A673 (cell line): Measurements from ENCODE around the gene THAP4. TPM values are rescaled to one million over a fixed set of nuclear protein-coding genes. Genes with fewer than 3 reads are reported as not detected.

Experiments used
- BruUV-seq: library from RNA; stranded (reverse); fragments of 400-500 nt; replicated peaks from 2 replicates; lab custom pipeline; 2021; lab: Mats Ljungman, UMichigan
- CTCF ChIA-PET: fragments of 300-600 bp; sonication (Branson Sonifier 250); formaldehyde crosslinking; loops from one replicate; lab custom pipeline; 2022; ENCODE audit warnings: antibody characterized with exemption; lab: Charles Lee
- POLR2A ChIA-PET: fragments of 300-600 bp; sonication (Branson Sonifier 250); formaldehyde crosslinking; loops from one replicate; lab custom pipeline; 2022; ENCODE audit warnings: antibody characterized with exemption; ENCODE audit not compliant: low non-redundant PET; lab: Charles Lee
- DNase-seq: peaks from one replicate; pipeline ENCODE4 v3.0.0-alpha.2; 2015; ENCODE audit warnings: low spot score
- H3K27ac ChIP-seq: fragments of 200-600 bp; sonication (generic); 2 replicates; pipeline ENCODE4 v1.5.1; 2016; ENCODE audit warnings: mixed run types, low read depth, mild to moderate bottlenecking, mixed read lengths, antibody characterized with exemption, low read length; ENCODE audit not compliant: poor library complexity, severe bottlenecking
- H3K27me3 ChIP-seq: fragments of 200-600 bp; sonication (generic); replicated peaks from 2 replicates; pipeline ENCODE4 v1.6.1; 2017; ENCODE audit warnings: mixed run types, low read depth, mild to moderate bottlenecking, mixed read lengths, antibody characterized with exemption, low read length; ENCODE audit not compliant: insufficient read depth, poor library complexity
- H3K36me3 ChIP-seq: fragments of 200-600 bp; sonication (generic); 2 replicates; pipeline ENCODE4 v1.6.1; 2016; ENCODE audit warnings: mixed run types, mild to moderate bottlenecking, mixed read lengths, antibody characterized with exemption, low read length; ENCODE audit not compliant: insufficient read depth, poor library complexity, severe bottlenecking
- H3K4me1 ChIP-seq: fragments of 200-600 bp; sonication (generic); 2 replicates; pipeline ENCODE4 v1.6.1; 2017; ENCODE audit warnings: mixed run types, mild to moderate bottlenecking, mixed read lengths, antibody characterized with exemption, low read length; ENCODE audit not compliant: insufficient read depth, poor library complexity, severe bottlenecking
- H3K4me3 ChIP-seq: fragments of 200-600 bp; sonication (generic); 2 replicates; pipeline ENCODE4 v1.5.1; 2016; ENCODE audit warnings: low read depth, mixed run types, mild to moderate bottlenecking, mixed read lengths, low read length; ENCODE audit not compliant: poor library complexity, severe bottlenecking
- H3K9me3 ChIP-seq: fragments of 200-600 bp; sonication (generic); 2 replicates; pipeline ENCODE4 v1.6.1; 2016; ENCODE audit warnings: mixed run types, low read depth, mild to moderate bottlenecking, mixed read lengths, antibody characterized with exemption, low read length; ENCODE audit not compliant: poor library complexity, severe bottlenecking
- CTCF ChIP-seq: fragments of 300-800, 200-600 bp; sonication (generic); conservative IDR thresholded peaks from 2 replicates; pipeline ENCODE4 v1.5.1; 2017; ENCODE audit warnings: low read depth, mild to moderate bottlenecking, antibody characterized with exemption, low read length, moderate library complexity, mixed read lengths
- EZH2 ChIP-seq: fragments of 200-600 bp; sonication (generic); IDR thresholded peaks from 2 replicates; pipeline ENCODE4 v1.6.1; 2017; ENCODE audit warnings: borderline replicate concordance, low read depth, mild to moderate bottlenecking, mixed read lengths, antibody characterized with exemption, low read length; ENCODE audit not compliant: poor library complexity, severe bottlenecking
- intact Hi-C: fragments of 100-400 bp; cut with micrococcal nuclease; formaldehyde crosslinking; loops from one replicate; pipeline ENCODE4 v1.10.0; 2022; ENCODE audit not compliant: unreplicated experiment
- total RNA-seq: library from RNA; stranded (reverse); gene quantifications from 2 replicates; pipeline ENCODE4 v1.2.3, GENCODE V29; 2021

Gene THAP4
- total RNA-seq, 1 experiment from 2014 or later, result 82.0 TPM

- intact Hi-C loops, result no loop called here
- H3K27me3 ChIP-seq, result no peaks in the 10 kb centered on the region
- TF ChIP-seq CTCF, result no peak
- TF ChIP-seq EZH2, result no peak
- H3K36me3 ChIP-seq, result peaks cover 25% of the 10 kb centered on the region
- TSS peak; percentile 52 for BruUV-seq
- H3K4me1 ChIP-seq, result peaks cover 5% of the 10 kb centered on the region
- CTCF ChIA-PET, result interaction anchor here (1.0 kb wide), 1 partner anchor 22 kb away, joined by 3 read pairs; no protein-coding TSS in a partner anchor
- peak; percentile 20 for DNase-seq
- peak overlapping the region; percentile 96 for H3K4me3 ChIP-seq
- peak overlapping the region; percentile 99 for H3K27ac ChIP-seq
- no peaks in the 10 kb centered on the region for H3K9me3 ChIP-seq
- POLR2A ChIA-PET, result no interaction called here
Observed at GRCh38 chr2:241637795-241638660, 1.1 kb upstream of the THAP4 start.

DNA sequence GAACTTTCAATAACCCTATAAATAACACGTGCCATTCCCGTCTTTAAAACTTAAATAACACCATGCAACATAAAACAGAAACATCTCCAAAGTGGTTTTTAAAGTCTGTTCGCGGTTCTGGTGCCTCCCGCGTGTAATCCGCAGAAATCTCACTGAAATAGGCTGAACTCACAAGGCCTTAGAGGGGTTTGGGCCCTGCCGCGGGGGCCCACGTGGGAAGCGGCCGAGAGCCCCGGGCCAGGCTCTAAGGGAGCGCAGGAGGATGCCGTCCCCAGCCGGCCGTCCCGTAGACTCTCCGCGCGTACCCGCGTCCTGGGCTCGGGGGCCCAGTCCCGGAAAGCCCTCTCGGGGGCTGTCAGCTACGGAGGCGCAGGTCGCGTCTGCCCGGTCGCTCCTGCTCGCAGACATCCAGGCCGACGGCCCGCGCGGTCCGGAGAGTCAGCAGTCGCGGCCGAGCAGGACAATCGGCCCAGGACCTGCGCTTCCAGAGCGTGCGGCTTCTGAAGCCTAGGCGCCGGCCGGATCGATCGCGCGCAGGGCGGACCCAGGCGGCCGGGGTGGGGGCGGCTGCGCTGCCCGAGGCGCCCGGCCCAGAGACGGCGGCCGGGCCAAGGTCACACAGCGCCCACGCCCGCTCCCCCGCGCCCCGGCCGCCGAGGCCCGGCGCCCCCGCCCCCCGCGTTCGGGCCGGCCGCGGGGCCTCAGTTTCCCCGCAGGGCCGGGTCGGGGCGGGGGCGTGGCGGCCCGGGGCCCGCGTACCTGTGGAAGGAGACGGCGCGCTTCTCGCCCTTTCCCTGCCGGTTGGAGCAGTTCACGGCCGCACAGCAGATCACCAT is 558 bp downstream of the THAP4 start:
- no TSS peak for BruUV-seq
- Histone ChIP-seq H3K4me3 (peak overlapping the region; percentile 96), H3K27ac (peak overlapping the region; percentile 99), H3K4me1 (peaks cover 5% of the 10 kb centered on the region), H3K36me3 (peaks cover 41% of the 10 kb centered on the region), H3K27me3 (no peaks in the 10 kb centered on the region), H3K9me3 (no peaks in the 10 kb centered on the region)
- CTCF ChIA-PET, result interaction anchor here (0.7 kb wide), 1 partner anchor 653 kb away, joined by 5 read pairs; no protein-coding TSS in a partner anchor
- POLR2A ChIA-PET, result interaction anchor here (0.6 kb wide), 1 partner anchor 10 kb away, joined by 3 read pairs; no protein-coding TSS in a partner anchor
- DNase-seq, result peak; percentile 51
- intact Hi-C loops, result no loop called here
- TF ChIP-seq CTCF, result no peak
- no peak for TF ChIP-seq EZH2

GRCh38 chr2:241635756-241636155 is 1.2 kb downstream of the THAP4 start:
- Histone ChIP-seq H3K4me1 (peaks cover 5% of the 10 kb centered on the region), H3K27ac (peak overlapping the region; percentile 99), H3K36me3 (peaks cover 41% of the 10 kb centered on the region), H3K9me3 (no peaks in the 10 kb centered on the region), H3K27me3 (no peaks in the 10 kb centered on the region), H3K4me3 (peak overlapping the region; percentile 96)
- TSS peak; percentile 45 for BruUV-seq
- ChIA-PET POLR2A (interaction anchor here (0.6 kb wide), 1 partner anchor 9 kb away, joined by 3 read pairs; no protein-coding TSS in a partner anchor), CTCF (interaction anchor here (0.7 kb wide), 1 partner anchor 652 kb away, joined by 5 read pairs; no protein-coding TSS in a partner anchor)
- intact Hi-C loops, result no loop called here
- peak; percentile 23 for DNase-seq
- TF ChIP-seq EZH2 (no peak), CTCF (no peak)
